SU-DHL-6 (cell line): ENCODE data around the gene CA7.

Experiments
- H2AFZ ChIP-seq: fragments of 200-600 bp; sonication (generic); 2 replicates; pipeline ENCODE4 v1.6.1; 2014; ENCODE audit warnings: low read depth, mild to moderate bottlenecking, moderate library complexity, mixed read lengths, antibody characterized with exemption, low read length; ENCODE audit not compliant: severe bottlenecking
- H3F3A ChIP-seq: fragments of 200-600 bp; shearing (Covaris generic); 2 replicates; pipeline ENCODE4 v1.6.0; 2016; ENCODE audit warnings: antibody characterized with exemption, mild to moderate bottlenecking; ENCODE audit not compliant: insufficient read depth
- H3K27ac ChIP-seq: fragments of 200-600 bp; sonication (generic); 2 replicates; pipeline ENCODE4 v1.5.1; 2016; ENCODE audit warnings: low read depth, mild to moderate bottlenecking, low read length, moderate library complexity, mixed read lengths
- H3K27me3 ChIP-seq: fragments of 200-600 bp; sonication (generic), shearing (Covaris generic); 2 replicates; pipeline ENCODE4 v1.6.0; 2014; ENCODE audit warnings: mild to moderate bottlenecking, low read length
- H3K36me3 ChIP-seq: fragments of 200-600 bp; sonication (generic); 2 replicates; pipeline ENCODE4 v1.6.1; 2014; ENCODE audit warnings: mild to moderate bottlenecking, low read length, mixed read lengths
- H3K4me2 ChIP-seq: fragments of 300-600, 200-600 bp; shearing (Covaris generic), sonication (generic); 2 replicates; pipeline ENCODE4 v1.6.0; 2014; ENCODE audit warnings: low read length, low read depth, mild to moderate bottlenecking; ENCODE audit not compliant: poor library complexity, severe bottlenecking
- H3K4me3 ChIP-seq: fragments of 200-600 bp; sonication (generic); 2 replicates; pipeline ENCODE4 v1.5.1; 2014; ENCODE audit warnings: antibody characterized with exemption, low read length, mild to moderate bottlenecking, mixed read lengths; ENCODE audit not compliant: insufficient read depth, poor library complexity, severe bottlenecking
- H3K79me2 ChIP-seq: fragments of 200-600 bp; sonication (generic); 2 replicates; pipeline ENCODE4 v1.6.1; 2014; ENCODE audit warnings: mild to moderate bottlenecking, low read length, moderate library complexity; ENCODE audit not compliant: insufficient read depth
- H3K9ac ChIP-seq: fragments of 200-600 bp; sonication (generic); 2 replicates; pipeline ENCODE4 v1.7.0; 2014; ENCODE audit warnings: mild to moderate bottlenecking, low read length
- H3K9me2 ChIP-seq: fragments of 200-600 bp; sonication (generic); replicated peaks from 2 replicates; pipeline ENCODE4 v1.6.1; 2014; ENCODE audit warnings: low read length; ENCODE audit not compliant: insufficient read depth
- H3K9me3 ChIP-seq: fragments of 200-600 bp; sonication (generic); 2 replicates; pipeline ENCODE4 v1.6.1; 2014; ENCODE audit warnings: low read length, mixed read lengths; ENCODE audit not compliant: insufficient read depth
- H4K20me1 ChIP-seq: fragments of 200-600 bp; sonication (generic); 2 replicates; pipeline ENCODE4 v1.6.1; 2014; ENCODE audit warnings: low read depth, mild to moderate bottlenecking, antibody characterized with exemption, low read length, moderate library complexity, mixed read lengths
- EZH2phosphoT487 ChIP-seq: fragments of 200-600 bp; sonication (generic), shearing (Covaris generic); conservative IDR thresholded peaks from 2 replicates; pipeline ENCODE4 v1.6.1; 2018; ENCODE audit warnings: mild to moderate bottlenecking, antibody characterized with exemption, low read length, moderate library complexity, mixed read lengths
- TF ChIP-seq, protein P1 (sequence below): fragments of 200-600 bp; sonication (generic); IDR thresholded peaks from one replicate; pipeline ENCODE4 v1.5.1; 2017; ENCODE audit warnings: antibody characterized with exemption, mild to moderate bottlenecking, low read length, moderate library complexity; ENCODE audit not compliant: insufficient read depth, poor library complexity, severe bottlenecking

The CA7 gene

DNA sequence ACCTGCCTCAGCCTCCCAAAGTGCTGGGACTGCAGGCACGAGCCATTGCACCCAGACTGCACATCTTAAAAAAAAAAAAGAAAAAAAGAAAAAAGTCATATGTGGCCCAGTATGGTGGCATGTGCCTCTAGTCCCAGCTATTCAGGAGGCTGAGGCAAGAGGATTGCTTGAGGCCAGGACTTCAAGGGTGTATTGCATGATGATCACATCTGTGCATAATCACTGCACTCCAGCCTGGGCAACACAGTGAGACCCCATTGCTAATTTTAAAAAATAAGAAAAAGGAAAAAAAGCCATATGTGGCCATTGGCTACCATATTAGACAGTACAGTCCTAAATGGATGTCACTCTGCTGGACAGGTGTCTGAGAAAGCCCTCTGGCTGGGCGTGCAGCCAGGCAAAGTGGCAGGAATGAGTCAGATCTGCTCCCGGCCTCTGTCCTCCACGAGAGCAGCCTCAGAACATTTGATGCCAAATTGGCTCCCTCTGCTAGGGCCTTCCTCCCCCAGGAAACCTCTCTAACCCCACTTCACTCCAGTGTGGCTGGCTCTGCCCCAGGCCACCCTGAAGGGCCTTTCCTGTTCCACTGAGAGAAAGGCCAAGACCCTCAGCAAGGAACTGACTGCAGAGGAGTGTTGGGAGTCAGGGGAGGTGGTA, 14.7 kb downstream of the CA7 start:
- no peak overlapping the region for H3K4me2 ChIP-seq
- TF ChIP-seq, protein P1, sequence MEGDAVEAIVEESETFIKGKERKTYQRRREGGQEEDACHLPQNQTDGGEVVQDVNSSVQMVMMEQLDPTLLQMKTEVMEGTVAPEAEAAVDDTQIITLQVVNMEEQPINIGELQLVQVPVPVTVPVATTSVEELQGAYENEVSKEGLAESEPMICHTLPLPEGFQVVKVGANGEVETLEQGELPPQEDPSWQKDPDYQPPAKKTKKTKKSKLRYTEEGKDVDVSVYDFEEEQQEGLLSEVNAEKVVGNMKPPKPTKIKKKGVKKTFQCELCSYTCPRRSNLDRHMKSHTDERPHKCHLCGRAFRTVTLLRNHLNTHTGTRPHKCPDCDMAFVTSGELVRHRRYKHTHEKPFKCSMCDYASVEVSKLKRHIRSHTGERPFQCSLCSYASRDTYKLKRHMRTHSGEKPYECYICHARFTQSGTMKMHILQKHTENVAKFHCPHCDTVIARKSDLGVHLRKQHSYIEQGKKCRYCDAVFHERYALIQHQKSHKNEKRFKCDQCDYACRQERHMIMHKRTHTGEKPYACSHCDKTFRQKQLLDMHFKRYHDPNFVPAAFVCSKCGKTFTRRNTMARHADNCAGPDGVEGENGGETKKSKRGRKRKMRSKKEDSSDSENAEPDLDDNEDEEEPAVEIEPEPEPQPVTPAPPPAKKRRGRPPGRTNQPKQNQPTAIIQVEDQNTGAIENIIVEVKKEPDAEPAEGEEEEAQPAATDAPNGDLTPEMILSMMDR: no peak
- no peak for TF ChIP-seq EZH2phosphoT487
- no peaks in the 10 kb centered on the region for H3K79me2 ChIP-seq
- no peak overlapping the region for H3K27ac ChIP-seq
- no peak overlapping the region for H3K4me3 ChIP-seq
- no peak overlapping the region for H3K9ac ChIP-seq
- H2AFZ ChIP-seq: no peak overlapping the region
- no peaks in the 10 kb centered on the region for H3K27me3 ChIP-seq
- no peaks in the 10 kb centered on the region for H4K20me1 ChIP-seq
- H3K36me3 ChIP-seq: no peaks in the 10 kb centered on the region
- H3F3A ChIP-seq: no peaks in the 10 kb centered on the region
- H3K9me3 ChIP-seq: no peaks in the 10 kb centered on the region
- H3K9me2 ChIP-seq: no peaks in the 10 kb centered on the region

DNA sequence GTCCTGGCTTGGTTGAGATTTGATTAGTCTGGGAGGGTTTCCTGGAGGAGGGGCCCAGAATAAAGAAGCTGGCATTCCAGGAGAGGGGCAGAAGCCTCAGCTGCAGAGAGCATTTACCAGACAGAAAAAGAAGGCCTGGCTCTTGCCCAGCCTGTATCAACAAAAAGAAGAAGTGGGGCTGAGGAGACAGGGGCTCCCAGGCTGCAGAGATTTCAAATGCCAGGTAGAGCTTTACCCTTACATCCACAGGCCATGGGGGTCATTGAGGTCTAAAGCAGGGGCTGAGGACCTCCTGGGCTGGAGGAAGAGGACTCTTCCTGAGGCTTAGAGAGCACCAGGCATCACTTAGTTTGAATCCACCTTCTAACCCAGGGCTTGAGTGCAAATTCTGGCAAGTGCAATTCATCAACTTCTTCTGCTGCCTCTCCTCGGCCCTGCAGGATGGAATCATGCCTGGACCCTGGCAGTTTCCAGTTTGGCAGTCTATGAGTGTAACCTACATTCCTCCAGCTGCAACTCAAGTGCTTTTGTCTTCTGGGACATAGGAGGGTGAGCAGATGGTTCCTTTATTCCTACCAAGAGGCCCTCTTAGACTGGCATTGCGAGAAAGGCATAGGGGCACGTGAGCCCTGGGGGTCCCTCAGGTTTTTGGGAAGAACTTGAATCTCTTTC, 15.3 kb downstream of the CA7 start:
- Histone ChIP-seq H3K9me2 (no peaks in the 10 kb centered on the region), H4K20me1 (no peaks in the 10 kb centered on the region), H3K79me2 (no peaks in the 10 kb centered on the region), H3K9me3 (no peaks in the 10 kb centered on the region), H3F3A (no peaks in the 10 kb centered on the region), H3K4me2 (no peak overlapping the region), H3K36me3 (no peaks in the 10 kb centered on the region), H2AFZ (no peak overlapping the region), H3K4me3 (no peak overlapping the region), H3K27ac (no peak overlapping the region), H3K9ac (no peak overlapping the region), H3K27me3 (no peaks in the 10 kb centered on the region)
- no peak for TF ChIP-seq EZH2phosphoT487
- TF ChIP-seq, protein P1: no peak

DNA sequence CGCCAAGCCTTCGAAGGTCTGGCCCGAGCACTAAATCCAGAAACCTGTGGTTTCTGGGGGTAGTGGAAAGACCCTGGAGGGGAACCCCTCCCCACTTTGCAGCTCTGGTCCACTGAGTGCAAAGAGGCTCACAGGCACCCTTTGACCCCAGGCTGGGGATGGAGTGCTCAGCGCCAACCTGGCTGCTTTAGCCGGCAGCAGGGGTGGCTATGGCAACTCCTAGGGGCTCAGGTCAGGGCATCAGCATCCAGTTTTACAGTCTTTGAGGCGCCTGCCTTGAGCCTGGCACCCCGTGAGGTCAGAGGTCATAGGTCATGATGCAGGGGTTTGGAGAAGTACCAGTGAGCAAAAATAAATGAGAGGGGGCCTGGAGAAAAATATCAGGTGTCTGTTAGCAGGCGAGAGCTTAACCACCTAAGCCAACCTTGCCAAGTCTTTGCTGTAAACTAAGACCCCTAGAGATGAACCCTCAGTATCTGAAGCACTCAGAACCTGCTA, 17.9 kb downstream of the CA7 start:
- Histone ChIP-seq H3K27ac (no peak overlapping the region), H3K36me3 (no peaks in the 10 kb centered on the region), H3K4me3 (no peak overlapping the region), H2AFZ (no peak overlapping the region), H3K79me2 (no peaks in the 10 kb centered on the region), H3K9ac (no peak overlapping the region), H3K4me2 (no peak overlapping the region), H3F3A (no peaks in the 10 kb centered on the region), H4K20me1 (no peaks in the 10 kb centered on the region), H3K9me2 (no peaks in the 10 kb centered on the region), H3K27me3 (no peaks in the 10 kb centered on the region), H3K9me3 (no peaks in the 10 kb centered on the region)
- no peak for TF ChIP-seq EZH2phosphoT487
- TF ChIP-seq, protein P1: no peak
